ENCODE results near the gene GPR171.

The GPR171 gene

DNA sequence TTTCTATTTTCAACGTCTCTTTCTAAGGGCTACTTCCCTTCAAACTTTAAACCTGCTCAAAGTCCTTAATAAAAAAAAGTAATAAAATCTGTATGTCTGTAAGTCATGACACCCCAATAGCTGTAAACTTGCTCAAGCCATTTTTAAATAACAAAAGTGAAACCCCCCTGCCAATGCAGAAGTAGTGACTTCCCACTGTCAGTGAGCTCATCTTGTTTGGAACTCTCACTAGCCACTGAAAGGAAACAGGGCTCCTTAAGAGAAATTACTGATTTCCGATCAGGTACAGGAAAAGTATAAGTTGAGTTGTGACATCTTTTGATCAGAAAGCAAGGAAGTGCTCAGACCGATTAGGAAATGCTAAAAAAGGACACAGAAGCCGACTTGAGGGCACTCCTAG, 27.6 kb upstream of the GPR171 start:
- no peak overlapping the region for H3K27ac ChIP-seq
- TF ChIP-seq CTCF (conservative IDR thresholded peaks at IDR 0.05) = no peak
- no peak for TF ChIP-seq ZFX (IDR thresholded peaks at IDR 0.05)

DNA sequence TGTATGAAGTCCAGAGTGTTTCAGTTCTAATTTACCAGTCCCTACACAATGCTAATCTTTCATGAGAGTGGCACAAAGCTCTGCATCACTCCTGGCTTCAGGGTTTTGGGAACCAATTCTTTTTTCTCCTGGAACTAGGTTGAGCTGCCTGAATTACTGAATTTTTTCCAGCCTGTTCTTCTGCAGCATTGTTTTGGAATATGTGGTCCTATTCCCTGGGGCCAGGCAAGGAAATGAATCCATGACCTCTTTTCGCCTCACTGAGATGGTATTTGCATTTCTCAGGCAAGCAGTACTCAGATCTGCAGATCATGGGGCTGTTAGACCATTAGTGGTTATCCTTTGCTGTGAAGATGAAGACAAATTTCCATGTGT, 25.6 kb upstream of the GPR171 start:
- TF ChIP-seq ZFX (IDR thresholded peaks at IDR 0.05) = no peak
- no peak for TF ChIP-seq CTCF (conservative IDR thresholded peaks at IDR 0.05)
- no peak overlapping the region for H3K27ac ChIP-seq

GRCh38 chr3:151227807-151228665, 25.0 kb upstream of the GPR171 start:
- H3K27ac ChIP-seq = no peak overlapping the region
- TF ChIP-seq CTCF (conservative IDR thresholded peaks at IDR 0.05) = peak; percentile 98
- no peak for TF ChIP-seq ZFX (IDR thresholded peaks at IDR 0.05)

DNA sequence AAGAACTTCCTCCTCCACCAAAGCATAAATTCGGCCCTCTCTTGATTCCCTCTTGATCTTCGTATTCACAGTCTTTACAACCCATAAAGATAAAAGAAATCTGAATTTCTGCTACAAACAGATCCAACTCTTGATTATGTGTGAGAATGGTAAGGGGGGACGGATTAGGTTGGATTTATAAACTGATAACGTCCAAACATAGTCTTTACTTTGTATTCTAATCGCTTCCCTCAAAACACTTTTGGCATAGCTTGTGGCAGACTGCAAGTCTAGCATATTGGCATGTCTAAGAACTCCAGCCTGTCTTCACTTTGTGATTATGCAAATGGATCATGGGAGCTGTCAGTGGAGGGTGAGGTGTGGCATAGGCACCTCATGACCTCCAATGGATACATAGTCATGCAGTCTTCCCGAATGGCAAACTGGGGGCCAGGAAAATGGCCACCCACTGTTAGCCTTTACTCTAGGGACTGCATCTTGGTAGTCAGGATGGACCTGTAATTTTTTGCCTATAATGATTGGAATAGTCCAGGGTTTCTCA, 24.3 kb upstream of the GPR171 start:
- no peak overlapping the region for H3K27ac ChIP-seq
- TF ChIP-seq CTCF (conservative IDR thresholded peaks at IDR 0.05) = no peak
- TF ChIP-seq ZFX (IDR thresholded peaks at IDR 0.05) = no peak

DNA sequence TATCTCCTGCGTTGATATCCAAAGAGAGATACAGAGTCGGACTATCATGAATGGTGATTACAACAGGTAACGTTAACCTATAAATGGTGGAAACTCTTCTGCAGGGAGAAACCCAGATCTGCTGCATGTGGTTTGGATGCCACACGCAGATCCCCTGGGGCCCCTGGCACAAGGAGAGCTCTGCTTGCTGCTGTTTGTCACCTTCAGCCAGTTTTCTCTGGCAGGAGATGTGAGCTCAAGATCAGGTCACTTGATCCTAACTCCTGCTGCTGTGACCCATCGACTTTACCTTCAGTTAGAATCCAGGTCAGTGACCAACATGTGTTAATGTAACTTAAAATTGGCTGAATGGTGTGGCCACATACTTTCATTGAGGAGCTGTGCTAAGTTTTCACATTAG, 23.8 kb upstream of the GPR171 start:
- no peak for TF ChIP-seq CTCF (conservative IDR thresholded peaks at IDR 0.05)
- TF ChIP-seq ZFX (IDR thresholded peaks at IDR 0.05) = no peak
- no peak overlapping the region for H3K27ac ChIP-seq

DNA sequence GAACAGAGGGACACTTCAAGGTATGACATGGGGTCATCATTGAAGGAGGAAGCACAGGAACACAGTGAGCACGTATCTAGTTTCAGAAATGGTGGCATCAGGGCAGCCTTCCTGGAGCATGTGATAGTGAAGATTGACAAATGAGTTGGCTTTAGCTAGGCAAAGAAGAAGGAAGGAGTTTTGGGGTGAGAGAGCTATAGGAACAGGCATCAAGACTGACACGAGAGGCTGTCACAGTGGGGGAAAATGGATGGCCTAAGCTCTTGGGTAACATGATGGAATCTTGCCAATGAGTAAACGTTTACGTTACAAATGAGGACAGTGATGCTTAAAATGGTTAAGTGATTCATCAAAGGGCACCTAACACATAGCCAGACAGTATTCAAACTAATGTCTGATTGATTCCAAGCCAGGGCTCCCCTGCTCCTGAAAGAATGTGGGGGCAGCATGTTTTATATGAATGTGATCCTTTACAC, 23.1 kb upstream of the GPR171 start:
- TF ChIP-seq ZFX (IDR thresholded peaks at IDR 0.05) = no peak
- TF ChIP-seq CTCF (conservative IDR thresholded peaks at IDR 0.05) = no peak
- no peak overlapping the region for H3K27ac ChIP-seq
